ENCODE results near the gene ST3GAL4.
"Not testable (repeated sequence)": the region's sequence is repeated elsewhere in the genome, so short reads cannot be mapped to it uniquely, and the experiment has no call there.

GRCh38 chr11:126367806-126368205 lies 12.3 kb downstream of the ST3GAL4 start:
- not testable (repeated sequence) for TF ChIP-seq CTCF (IDR thresholded peaks at IDR 0.05); EZH2 (IDR thresholded peaks at IDR 0.05; ENCODE audit: borderline replicate concordance, insufficient read depth, low read depth, low read length, poor library complexity, severe bottlenecking)
